Dendritic cell treated with granulocyte-macrophage colony-stimulating factor and Interleukin-4, amounts not matched to agents 40 ng/mL and 50 ng/mL, for 4 days (primary cell): Measurements from ENCODE around the gene ZNF282.

Experiments
- H3K27ac Mint-ChIP-seq: one replicate; pipeline ENCODE4 v1.8.0; 2022; ENCODE audit warnings: mild to moderate bottlenecking, mixed read lengths
- H3K27me3 Mint-ChIP-seq: one replicate; pipeline ENCODE4 v1.8.0; 2022; ENCODE audit warnings: mild to moderate bottlenecking, mixed read lengths
- H3K36me3 Mint-ChIP-seq: one replicate; pipeline ENCODE4 v1.8.0; 2022; ENCODE audit warnings: low read depth, mixed read lengths
- H3K4me1 Mint-ChIP-seq: one replicate; pipeline ENCODE4 v1.8.0; 2022; ENCODE audit warnings: low read depth, mixed read lengths
- H3K4me3 Mint-ChIP-seq: one replicate; pipeline ENCODE4 v1.8.0; 2022; ENCODE audit warnings: mild to moderate bottlenecking, moderate library complexity, mixed read lengths
- H3K9me3 Mint-ChIP-seq: one replicate; pipeline ENCODE4 v1.8.0; 2022; ENCODE audit warnings: mixed read lengths
- intact Hi-C: fragments of 100-400 bp; cut with micrococcal nuclease; formaldehyde crosslinking; loops from one replicate; pipeline ENCODE4 v1.15.0; 2022

ZNF282 gene

GRCh38 chr7:149195180-149196150, at the start of gene ZNF282:
TSS of gene ZNF282 (plus strand) at chr7:149195546. CDS start at chr7:149195590, 44 bp downstream.
- H3K27ac Mint-ChIP-seq = peak within 1 kb of the TSS; percentile 87
- intact Hi-C loops = no loop called here
- peaks cover 29% of the 10 kb centered on the region for H3K36me3 Mint-ChIP-seq
- no peaks in the 10 kb centered on the region for H3K9me3 Mint-ChIP-seq
- peaks cover 14% of the 10 kb centered on the region for H3K27me3 Mint-ChIP-seq
- peaks cover 37% of the 10 kb centered on the region for H3K4me1 Mint-ChIP-seq
- peak within 1 kb of the TSS; percentile 87 for H3K4me3 Mint-ChIP-seq

DNA sequence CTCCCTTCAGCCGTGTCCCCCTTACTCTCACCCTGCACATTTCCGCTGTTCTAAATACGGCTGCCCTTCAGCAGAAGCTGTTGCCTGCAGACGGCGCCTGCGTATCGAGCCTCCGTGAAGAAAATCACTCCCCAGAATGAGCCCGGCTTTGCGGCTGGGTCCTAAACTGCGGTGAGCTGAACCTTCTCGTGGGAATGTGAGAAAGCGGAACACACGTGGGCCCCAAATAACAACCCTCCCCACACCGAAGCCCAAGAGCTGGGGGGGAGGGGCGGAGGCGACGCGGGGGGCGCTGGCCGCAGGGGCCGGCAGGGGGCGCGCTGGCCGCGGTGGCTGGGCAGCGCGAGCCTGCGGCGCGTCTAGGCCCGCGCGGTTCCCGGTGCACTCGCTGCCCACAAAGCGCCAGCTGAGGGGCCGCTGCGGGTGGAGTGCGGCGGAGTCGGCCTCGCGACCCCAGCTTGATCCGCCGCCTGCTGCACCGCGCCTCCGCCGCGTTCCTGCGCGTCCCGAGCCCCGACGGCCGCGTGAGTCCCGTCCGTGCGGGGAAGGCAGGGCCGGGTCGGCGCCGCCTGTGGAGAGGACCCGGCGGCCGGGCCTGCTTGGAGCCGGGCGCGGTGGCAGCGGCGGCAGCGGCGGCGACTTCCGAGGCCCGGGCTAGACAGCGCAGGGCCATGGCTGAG, 48.1 kb upstream of the ZNF282 start, which contains the start of gene ZNF398:
Gene ZNF398 (plus strand): TSS at position 382 of the 680 bp plus-strand sequence. CDS start 290 bp downstream, at position 672.
- peaks cover 30% of the 10 kb centered on the region for H3K4me1 Mint-ChIP-seq
- H3K36me3 Mint-ChIP-seq = peaks cover 40% of the 10 kb centered on the region
- no peaks in the 10 kb centered on the region for H3K9me3 Mint-ChIP-seq

GRCh38 chr7:149147752-149148653, 47.3 kb upstream of the ZNF282 start:
- peak overlapping the region; percentile 85 for H3K4me3 Mint-ChIP-seq
- intact Hi-C loops = loop anchor here (1.0 to 5.0 kb wide), 3 partner anchors 22 to 349 kb away; partner anchors contain the start of genes ZNF425, ZNF746 and ZNF783
- peak overlapping the region; percentile 90 for H3K27ac Mint-ChIP-seq
- H3K9me3 Mint-ChIP-seq = no peaks in the 10 kb centered on the region
- peaks cover 30% of the 10 kb centered on the region for H3K4me1 Mint-ChIP-seq
- H3K36me3 Mint-ChIP-seq = peaks cover 35% of the 10 kb centered on the region
- H3K27me3 Mint-ChIP-seq = no peaks in the 10 kb centered on the region

More for the DNA sequence above, 48.1 kb upstream of the ZNF282 start, which contains the start of gene ZNF398:
- intact Hi-C loops = loop anchor here (1.0 to 5.0 kb wide), 3 partner anchors 21 to 350 kb away; partner anchors contain the start of genes ZNF425, ZNF746 and ZNF783
- Mint-ChIP-seq H3K4me3 (peak within 1 kb of the TSS; percentile 85), H3K27me3 (no peaks in the 10 kb centered on the region), H3K27ac (peak within 1 kb of the TSS; percentile 90)

- Mint-ChIP-seq H3K9me3 (no peaks in the 10 kb centered on the region), H3K4me3 (no peak overlapping the region), H3K36me3 (peaks cover 58% of the 10 kb centered on the region), H3K4me1 (peaks cover 25% of the 10 kb centered on the region), H3K27ac (peak overlapping the region; percentile 1), H3K27me3 (no peaks in the 10 kb centered on the region)
- intact Hi-C loops = no loop called here
These were observed 44.4 kb upstream of the ZNF282 start for GRCh38 chr7:149150981-149151380.

DNA sequence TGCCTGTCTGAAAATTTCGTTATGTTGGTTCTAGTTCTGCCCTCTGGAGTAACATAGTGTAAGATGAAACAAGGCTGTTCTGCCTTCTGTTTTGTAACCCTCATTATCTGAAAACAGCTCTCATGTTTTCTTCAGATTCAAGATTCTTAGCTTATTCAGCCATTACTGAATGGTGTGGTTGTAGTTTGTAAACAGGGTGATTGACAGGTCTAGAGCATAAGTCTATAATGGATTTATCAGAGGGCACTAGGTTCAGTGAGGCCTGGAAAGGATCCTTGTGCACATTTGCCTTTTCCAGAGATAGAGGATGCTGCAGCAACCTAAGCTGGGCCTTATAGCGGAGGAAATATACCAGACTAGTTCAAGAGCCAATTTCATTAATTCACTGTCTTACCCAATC, 42.0 kb upstream of the ZNF282 start:
- H3K27ac Mint-ChIP-seq = no peak overlapping the region
- intact Hi-C loops = no loop called here

DNA sequence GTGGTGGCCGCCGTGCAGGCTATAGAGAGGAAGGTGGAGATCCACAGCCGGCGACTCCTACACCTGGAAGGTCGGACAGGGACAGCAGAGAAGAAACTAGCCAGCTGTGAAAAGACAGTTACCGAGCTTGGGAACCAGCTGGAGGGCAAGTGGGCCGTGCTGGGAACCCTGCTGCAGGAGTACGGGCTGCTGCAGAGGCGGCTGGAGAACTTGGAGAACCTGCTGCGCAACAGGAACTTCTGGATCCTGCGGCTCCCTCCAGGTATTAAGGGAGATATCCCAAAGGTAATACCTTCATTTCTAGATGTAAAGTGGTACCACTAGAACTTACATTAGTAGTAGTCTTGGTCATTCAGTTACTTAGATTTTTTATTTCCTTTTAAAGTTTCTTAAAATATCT, 41.3 kb upstream of the ZNF282 start:
- no peak overlapping the region for H3K4me3 Mint-ChIP-seq
- H3K36me3 Mint-ChIP-seq = peaks cover 65% of the 10 kb centered on the region
- intact Hi-C loops = no loop called here
- no peaks in the 10 kb centered on the region for H3K9me3 Mint-ChIP-seq
- H3K27me3 Mint-ChIP-seq = no peaks in the 10 kb centered on the region
- no peak overlapping the region for H3K27ac Mint-ChIP-seq
- peaks cover 9% of the 10 kb centered on the region for H3K4me1 Mint-ChIP-seq

More for the DNA sequence above, 42.0 kb upstream of the ZNF282 start:
- Mint-ChIP-seq H3K9me3 (no peaks in the 10 kb centered on the region), H3K27me3 (no peaks in the 10 kb centered on the region), H3K4me1 (peaks cover 16% of the 10 kb centered on the region), H3K4me3 (no peak overlapping the region), H3K36me3 (peaks cover 64% of the 10 kb centered on the region)

DNA sequence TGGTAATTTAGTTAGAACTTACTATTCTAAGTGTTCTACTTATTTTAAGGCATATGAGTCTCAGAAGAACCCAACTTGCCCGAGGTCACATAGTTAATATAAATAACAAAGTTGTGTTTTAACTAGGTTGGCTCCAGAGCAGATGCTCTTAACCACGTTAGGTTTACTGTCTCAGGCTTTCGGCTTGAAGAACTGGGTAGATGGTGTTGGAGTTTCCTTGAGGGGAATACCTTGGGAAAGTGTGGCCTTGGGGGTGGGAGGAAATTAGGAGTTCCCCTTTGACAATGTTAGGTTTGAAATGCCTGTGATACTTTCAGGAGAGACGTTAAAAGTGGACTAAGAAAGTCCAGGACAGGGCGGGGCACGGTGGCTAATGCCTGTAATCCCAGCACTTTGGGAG, 38.4 kb upstream of the ZNF282 start:
- no peaks in the 10 kb centered on the region for H3K27me3 Mint-ChIP-seq
- intact Hi-C loops = no loop called here
- H3K36me3 Mint-ChIP-seq = peaks cover 77% of the 10 kb centered on the region
- no peak overlapping the region for H3K27ac Mint-ChIP-seq
- H3K4me1 Mint-ChIP-seq = peaks cover 6% of the 10 kb centered on the region
- H3K4me3 Mint-ChIP-seq = no peak overlapping the region
- no peaks in the 10 kb centered on the region for H3K9me3 Mint-ChIP-seq

DNA sequence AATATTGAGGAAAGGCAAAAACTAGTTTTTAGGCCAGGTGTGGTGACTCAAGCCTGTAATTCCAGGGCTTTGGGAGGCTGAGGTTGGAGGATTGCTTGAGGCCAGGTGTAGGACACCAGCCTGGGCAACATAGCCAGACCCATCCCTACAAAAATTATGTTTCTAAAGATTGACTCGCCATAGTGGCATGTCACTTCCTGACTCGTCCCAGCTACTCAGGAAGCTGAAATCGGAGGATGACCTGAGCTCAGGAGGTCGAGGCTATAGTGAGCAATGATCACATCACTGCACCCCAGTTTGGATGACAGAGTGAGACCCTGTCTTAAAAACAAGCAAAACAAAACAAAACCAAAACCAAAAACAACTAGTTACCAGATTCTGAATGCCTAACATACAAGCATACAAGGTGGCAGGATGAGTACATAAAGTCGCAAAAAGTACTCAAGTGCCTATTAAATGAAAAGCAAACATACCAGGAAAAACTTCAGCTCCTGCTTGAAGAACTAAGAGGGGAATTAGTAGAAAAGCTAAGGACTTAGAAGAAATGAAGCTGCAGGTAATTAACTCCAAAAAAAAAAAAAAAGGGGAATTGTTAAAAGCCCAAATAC, 34.0 kb upstream of the ZNF282 start:
- Mint-ChIP-seq H3K27ac (no peak overlapping the region), H3K4me1 (peaks cover 6% of the 10 kb centered on the region), H3K27me3 (no peaks in the 10 kb centered on the region), H3K9me3 (no peaks in the 10 kb centered on the region), H3K4me3 (no peak overlapping the region), H3K36me3 (peaks cover 92% of the 10 kb centered on the region)
- intact Hi-C loops = no loop called here

DNA sequence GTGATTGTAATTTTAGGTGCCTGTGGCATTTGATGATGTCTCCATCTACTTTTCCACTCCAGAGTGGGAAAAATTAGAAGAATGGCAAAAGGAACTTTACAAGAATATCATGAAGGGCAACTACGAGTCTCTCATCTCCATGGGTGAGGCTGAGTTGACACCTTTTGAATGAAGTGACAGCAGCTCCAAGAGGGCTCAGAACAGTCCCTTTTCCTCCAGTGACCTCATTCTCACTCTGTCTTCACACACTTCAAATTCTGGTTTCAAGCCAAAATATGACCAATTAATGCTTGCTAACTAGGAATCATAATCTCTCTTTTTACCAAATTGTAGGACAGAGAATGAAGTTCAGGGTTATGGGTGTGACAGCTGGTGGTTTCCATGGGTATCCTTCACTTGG, 29.2 kb upstream of the ZNF282 start:
- intact Hi-C loops = no loop called here
- Mint-ChIP-seq H3K36me3 (peaks cover 97% of the 10 kb centered on the region), H3K27ac (no peak overlapping the region), H3K9me3 (no peaks in the 10 kb centered on the region), H3K4me1 (no peaks in the 10 kb centered on the region), H3K27me3 (no peaks in the 10 kb centered on the region), H3K4me3 (no peak overlapping the region)

DNA sequence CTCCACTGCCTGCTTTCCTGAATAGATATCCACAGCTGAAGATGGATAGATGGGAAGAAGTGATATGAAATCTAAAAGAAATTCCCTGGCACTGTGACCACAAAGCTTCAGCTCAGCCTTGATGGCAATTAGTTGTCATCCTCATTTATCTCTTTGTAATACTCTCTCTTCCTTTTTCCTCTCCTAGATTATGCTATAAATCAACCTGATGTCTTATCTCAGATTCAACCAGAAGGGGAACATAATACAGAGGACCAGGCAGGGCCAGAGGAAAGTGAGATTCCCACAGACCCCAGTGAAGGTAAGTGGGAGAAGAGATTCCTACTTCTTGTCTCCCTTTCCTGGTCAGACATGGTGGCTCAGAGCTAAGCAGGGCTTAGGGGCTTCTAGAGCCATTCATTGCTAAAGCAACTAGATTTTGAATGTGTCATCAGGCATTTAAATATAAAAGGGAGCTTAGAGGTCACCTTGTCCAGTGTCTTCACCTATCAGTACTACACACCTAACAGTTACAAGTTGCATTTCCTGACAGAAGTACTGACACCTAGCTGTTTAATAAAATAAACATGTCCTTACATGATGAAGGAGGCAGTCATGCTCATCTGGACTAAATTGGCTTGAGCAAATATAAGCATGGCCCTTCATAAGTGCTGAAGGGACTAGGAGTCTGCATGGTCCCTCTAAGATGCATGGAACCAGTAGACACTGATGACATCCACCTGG, 28.6 kb upstream of the ZNF282 start:
- no peak overlapping the region for H3K4me3 Mint-ChIP-seq
- intact Hi-C loops = no loop called here
- H3K27ac Mint-ChIP-seq = no peak overlapping the region
- H3K36me3 Mint-ChIP-seq = peaks cover 95% of the 10 kb centered on the region
- no peaks in the 10 kb centered on the region for H3K27me3 Mint-ChIP-seq
- no peaks in the 10 kb centered on the region for H3K9me3 Mint-ChIP-seq
- H3K4me1 Mint-ChIP-seq = no peaks in the 10 kb centered on the region

DNA sequence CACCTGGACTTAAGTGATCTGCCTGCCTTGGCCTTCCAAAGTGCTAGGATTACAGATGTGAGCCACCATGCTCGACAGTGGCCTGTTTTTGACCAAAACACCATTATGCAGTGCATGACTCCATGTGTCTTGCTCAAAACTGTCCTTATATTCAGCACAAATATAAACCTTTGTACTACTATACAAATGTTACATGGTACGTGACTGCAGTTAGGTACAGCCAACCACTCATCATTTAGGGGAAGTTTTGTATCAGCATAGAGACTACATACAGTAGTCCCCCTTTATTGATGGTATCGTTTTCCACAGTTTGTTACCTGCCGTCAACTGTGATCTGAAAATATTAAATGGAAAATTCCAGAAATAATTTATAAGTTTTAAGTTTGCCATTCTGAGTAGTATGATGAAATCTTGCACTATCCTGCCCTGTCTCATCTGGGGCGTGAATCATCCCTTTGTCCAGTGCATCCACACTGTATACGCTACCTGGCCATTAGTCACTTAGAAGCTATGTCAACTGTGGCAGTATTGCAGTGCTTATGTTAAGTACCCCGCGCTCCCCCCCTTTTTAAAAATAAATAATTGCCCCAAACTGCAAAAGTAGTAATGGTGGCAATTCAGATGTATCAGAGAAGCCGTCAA, 23.3 kb upstream of the ZNF282 start:
- H3K27ac Mint-ChIP-seq = no peak overlapping the region
- no peaks in the 10 kb centered on the region for H3K9me3 Mint-ChIP-seq
- H3K27me3 Mint-ChIP-seq = no peaks in the 10 kb centered on the region
- intact Hi-C loops = no loop called here
- H3K4me1 Mint-ChIP-seq = no peaks in the 10 kb centered on the region
- H3K36me3 Mint-ChIP-seq = peaks cover 77% of the 10 kb centered on the region
- no peak overlapping the region for H3K4me3 Mint-ChIP-seq

DNA sequence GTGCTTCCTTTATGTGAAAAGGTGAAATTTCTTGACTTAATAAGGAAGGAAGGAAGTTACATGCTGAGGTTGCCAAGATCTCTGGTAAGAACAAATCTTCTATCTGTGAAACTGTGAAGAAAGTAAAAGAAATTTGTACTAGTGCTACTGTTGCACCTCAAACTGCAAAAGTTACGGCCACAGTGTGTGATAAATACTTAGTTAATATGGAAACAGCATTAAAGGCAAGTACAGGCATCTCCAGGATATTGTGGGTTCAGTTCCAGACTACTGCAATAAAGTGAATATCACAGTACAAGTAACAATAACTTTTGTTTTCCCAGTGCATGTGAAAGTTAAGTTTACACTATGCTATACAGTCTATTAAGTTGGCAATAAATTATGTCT, 22.8 kb upstream of the ZNF282 start:
- H3K4me1 Mint-ChIP-seq = no peaks in the 10 kb centered on the region
- no peak overlapping the region for H3K27ac Mint-ChIP-seq
- H3K9me3 Mint-ChIP-seq = no peaks in the 10 kb centered on the region
- H3K27me3 Mint-ChIP-seq = no peaks in the 10 kb centered on the region
- intact Hi-C loops = no loop called here
- peaks cover 77% of the 10 kb centered on the region for H3K36me3 Mint-ChIP-seq
- H3K4me3 Mint-ChIP-seq = no peak overlapping the region
